Activated CD4-positive, alpha-beta T cell treated with anti-CD3 and anti-CD28 coated beads, Interleukin-2, amount 50 U/mL, for 24 hours (primary cell): Measurements from ENCODE around the gene SIGLEC7.

Experiments used
- DNase-seq, 2 donors: peaks; one replicate each; pipeline ENCODE4 v3.0.0-alpha.2; 2020; ENCODE audit warnings: low read depth in 1 of 2, low spot score in 1 of 2

The SIGLEC7 gene

GRCh38 chr19:51142119-51142518 is at the start of gene SIGLEC7:
Gene SIGLEC7 (plus strand): TSS chr19:51142301. CDS start chr19:51142370, 69 bp downstream.
- no peak for DNase-seq

DNA sequence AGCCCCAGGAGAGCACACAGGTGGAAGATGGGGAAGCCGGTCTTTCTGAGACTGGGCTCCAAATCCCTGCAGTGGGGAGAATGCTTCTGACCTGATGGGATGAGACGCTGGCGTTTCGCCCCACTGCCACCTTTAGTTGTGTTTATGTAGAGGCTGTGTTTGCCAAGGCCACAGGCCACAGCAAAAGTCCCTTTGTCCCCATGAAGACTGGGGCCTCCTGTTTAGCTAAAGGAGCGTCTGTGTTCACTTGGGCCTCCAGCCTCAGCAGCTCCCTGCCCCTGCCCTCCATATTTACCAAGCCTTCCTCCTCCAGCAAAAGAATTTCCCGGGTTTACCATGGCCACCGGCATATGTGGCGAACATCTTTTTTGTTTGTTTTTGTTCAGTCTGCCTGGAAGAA is 49.0 kb upstream of the SIGLEC7 start:
- no peak for DNase-seq

DNA sequence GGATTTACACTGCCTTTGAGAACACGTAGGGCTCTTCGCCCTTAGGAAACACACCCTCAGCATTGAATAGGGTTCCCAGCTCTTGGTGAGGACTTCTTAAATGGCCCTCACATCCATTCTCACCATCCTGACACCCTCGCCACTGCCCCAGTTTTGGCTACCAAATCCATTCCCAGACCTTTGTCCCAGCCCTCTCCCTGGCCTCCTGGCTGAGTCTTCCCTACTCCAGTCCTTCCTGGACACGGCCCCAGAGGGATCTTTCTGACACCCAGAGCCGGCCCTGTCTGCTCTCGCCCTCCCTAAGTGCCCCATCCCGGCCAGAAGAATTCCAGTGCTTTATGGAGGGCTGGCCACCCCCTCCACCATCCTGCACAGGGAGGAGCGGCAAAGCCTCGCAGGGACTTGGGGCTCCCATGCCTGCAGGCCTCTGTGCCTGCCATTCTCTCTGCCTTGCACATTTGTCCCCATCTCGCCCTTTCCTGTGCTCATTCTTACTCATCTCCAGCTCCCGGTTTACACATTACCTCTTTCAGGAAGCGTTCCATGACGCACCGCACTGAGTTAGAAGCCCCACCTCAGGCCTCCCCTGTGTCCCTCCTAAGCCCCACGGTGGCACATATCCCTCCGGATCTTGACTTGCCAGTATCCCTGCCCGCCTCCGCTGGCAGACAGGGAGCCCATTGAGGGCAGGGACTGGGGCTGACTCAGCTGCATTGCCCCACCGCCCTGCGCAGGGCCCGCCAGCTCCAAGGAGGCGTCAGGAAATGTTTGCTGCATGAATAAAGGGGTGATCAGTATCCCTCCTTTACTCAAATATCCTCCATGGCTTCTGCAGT is 48.4 kb upstream of the SIGLEC7 start:
- DNase-seq, result no peak

DNA sequence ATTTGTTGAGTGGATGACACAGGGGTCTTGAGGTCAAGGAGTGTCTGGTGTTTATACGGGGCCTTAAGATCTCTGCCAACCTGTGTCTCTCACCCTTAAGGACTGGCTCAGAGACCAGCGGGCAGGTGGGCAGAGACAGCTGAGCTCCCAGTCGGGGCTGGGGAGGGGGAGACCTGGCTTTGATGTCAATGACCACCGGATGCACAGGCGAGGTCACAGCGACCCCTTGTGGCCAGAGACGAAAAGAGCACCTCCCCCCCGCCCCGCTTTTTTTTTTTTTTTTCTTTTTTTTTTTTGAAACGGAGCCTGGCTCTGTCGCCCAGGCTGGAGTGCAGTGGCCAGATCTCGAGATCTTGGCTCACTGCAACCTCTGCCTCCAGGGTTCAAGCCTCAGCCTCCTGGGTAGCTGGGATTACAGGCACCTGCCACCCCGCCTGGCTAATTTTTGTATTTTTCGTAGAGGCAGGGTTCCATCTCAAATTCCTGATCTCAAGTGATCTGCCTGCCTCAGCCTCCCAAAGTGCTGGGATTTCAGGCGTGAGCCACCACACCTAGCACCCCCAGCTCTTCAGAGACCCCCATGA is 47.3 kb upstream of the SIGLEC7 start:
- no peak for DNase-seq

GRCh38 chr19:51096473-51097165 is 45.5 kb upstream of the SIGLEC7 start:
- DNase-seq, result no peak

DNA sequence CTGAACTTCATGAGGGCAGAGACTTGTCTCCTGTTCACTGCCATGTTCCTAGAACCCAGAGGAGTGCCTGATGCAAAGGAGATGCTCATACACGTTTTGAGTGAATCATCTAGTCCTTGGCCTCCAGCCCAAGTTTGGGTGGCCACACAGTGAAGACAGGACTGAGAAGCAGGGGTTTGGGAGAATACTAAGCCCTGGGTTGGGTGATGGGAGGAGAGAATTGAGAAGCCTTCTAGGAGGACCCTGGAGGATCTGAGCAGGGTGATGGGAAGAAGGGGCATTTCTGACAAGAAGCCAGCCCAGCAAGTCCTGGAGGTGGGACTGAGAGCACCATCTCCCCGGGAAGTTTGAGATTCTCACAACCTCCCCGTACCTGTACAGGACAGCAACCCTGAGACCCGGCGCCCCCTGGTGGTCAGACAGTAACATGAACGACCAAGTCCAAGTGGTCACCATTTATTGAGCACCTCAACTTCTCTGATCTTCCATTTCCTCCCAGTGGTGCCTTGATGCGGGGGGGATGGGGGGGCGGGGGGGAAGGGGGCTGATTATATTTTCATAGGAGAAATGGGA is 44.8 kb upstream of the SIGLEC7 start:
- peak; percentile 40 to 59 for DNase-seq

DNA sequence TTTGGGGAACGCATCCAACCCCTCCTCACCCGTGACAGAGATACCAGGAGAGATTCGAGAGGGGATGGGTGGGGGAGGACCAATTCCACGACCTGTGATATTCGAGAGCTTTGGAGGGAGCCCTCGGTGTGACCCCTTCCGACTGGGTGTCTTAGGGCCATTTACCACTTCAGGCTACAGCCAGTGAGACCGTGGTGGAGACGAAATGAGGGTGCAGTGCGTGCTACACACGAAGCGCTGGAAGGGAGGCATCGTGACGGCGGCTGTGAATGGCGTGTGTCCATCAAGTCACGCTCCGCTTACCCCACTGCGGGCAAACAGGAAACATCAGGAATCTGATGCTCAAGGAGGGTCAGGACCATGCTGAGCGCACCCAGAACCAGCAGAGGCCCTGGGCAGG is 44.3 kb upstream of the SIGLEC7 start:
- no peak for DNase-seq

DNA sequence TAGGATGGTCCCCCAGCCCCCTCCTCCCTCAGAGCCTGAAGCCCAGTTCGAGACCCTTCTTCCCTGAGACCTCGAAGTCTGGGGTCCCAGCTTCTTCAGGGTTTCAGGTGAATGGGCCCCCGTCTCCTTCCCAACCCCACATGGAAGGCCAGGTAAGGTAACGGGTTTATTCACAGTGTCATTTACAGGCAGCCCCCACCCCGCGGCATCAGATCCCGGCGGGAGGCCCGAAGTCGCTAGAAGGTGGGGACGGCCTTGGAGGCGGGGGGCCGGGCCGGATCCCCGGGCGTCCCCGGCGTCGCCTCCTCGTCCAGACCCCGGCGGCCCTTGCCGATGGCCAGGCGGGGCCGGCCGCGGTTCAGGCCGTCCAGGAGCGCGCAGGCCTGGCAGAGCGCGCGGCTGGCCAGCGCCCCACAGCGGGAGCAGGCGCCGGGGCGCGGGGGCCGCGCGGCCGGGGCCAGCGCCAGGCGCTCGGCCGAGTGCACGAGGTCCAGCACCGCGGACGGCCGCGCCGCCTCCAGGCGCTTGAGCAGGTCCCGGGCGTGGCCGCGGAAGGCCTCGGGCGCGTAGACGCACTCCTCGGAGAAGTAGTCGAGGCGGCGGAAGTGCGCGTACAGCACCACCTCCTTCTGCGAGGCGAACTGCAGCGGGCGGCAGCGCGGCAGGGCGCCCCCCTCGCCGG is 43.6 kb upstream of the SIGLEC7 start:
- DNase-seq, result no peak

DNA sequence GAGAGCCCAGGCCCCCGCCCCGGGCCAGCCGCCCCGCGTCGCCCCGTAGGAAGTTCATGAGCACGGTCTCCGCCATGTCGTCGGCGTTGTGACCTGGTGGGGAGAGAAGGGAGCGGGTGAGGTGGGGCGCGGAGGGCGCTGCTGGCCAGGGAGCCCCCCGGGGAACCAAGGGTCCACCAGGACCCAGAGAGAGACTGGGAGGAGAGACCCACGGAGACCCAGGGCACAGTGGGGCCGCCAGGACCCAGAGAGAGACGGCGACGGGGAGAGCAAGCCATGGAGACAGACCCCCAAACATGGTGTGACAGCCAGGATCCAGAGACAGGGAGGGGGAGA is 43.1 kb upstream of the SIGLEC7 start:
- no peak for DNase-seq

- no peak for DNase-seq
These were observed 41.5 kb upstream of the SIGLEC7 start for GRCh38 chr19:51100601-51101000.

- DNase-seq, result no peak
These were observed 40.8 kb upstream of the SIGLEC7 start for GRCh38 chr19:51101171-51101865.

- no peak for DNase-seq
These were observed 39.1 kb upstream of the SIGLEC7 start for GRCh38 chr19:51102991-51103390.

GRCh38 chr19:51103926-51104341 is 38.2 kb upstream of the SIGLEC7 start:
- no peak for DNase-seq

DNA sequence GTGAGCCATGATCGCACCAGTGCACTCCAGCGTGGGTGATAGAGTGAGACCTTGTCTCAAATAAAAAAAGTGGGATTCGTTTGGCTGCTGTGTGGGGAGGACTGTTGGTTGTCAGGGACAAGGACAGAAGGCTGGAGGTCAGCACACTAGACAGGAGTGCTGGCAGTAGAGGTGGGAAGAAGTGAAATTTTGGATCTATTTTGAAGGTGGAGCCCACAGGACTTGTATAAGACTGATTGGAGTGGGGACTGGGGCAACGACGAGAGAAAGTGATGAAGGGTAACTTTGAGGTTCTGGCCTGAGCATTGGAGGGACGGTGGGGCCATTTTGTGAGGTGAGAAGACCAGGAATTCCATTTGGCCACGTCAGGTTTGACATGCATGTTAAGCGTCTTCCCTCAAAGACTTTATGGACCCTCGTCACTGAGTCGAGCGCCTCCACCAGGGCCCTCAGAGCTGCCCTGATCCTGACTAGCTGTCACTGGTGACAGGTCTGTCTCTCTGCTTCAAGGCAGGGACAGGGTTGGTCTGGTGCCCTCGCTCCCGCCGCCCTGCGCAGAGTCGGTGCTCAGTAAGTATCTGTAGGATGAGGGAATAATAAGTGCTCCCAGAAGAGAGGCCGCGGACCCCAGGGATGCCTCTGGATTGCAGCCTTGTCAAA is 34.6 kb upstream of the SIGLEC7 start:
- DNase-seq, result no peak

- DNase-seq, result peak; percentile 95 to 98
These were observed 33.9 kb upstream of the SIGLEC7 start, which contains the start of gene CTU1 for GRCh38 chr19:51108066-51108804. Gene CTU1 (minus strand): TSS chr19:51108409. CDS start chr19:51104569, 3,840 bp downstream.

GRCh38 chr19:51108805-51109146 is 33.3 kb upstream of the SIGLEC7 start:
- DNase-seq, result no peak

DNA sequence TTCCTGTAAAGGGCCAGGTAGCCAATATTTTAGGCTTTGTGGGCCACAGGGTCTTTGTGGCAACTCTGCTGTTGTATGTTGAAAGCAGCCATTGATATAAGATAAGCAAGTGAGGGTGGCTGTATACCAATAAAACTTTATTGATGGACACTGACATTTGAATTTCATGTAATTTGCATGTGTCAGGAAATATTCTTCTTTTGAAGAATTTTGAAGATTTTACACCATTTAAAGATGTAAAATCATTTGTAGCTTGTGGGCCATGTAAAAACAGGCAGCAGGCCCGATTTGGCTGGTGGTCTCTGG is 31.5 kb upstream of the SIGLEC7 start:
- no peak for DNase-seq

GRCh38 chr19:51111606-51112005 is 30.5 kb upstream of the SIGLEC7 start:
- no peak for DNase-seq

DNA sequence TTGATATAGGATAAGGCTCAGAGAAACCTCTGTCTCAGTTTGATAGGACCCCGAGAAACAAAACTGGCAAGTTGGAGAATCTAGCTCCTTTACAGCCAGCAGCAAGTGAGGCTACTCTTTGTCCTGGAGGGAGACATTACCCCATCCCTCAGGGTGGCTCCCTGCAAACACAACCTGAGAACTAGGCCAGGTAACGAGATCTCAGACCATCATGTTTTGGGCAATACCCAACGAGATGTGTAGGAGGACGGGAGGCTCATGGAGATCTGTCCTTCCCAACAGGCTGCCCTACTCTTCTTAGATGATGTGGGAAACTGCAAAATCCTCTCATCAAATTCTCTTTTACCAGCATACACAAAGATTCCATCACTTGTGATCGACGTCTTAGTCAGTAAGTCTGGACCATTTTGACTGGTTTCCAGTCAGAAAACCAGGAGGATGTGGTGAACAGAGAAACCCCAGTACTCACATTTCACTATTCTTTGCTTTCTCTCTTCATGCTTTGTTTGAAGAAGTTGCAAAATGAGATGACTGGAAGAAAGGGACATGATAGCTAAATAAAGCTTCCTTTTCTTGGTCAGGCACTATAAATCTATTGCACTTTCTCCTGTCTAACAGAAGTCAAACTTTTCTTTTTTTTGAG is 27.9 kb upstream of the SIGLEC7 start:
- no peak for DNase-seq
